ENCODE measurements around the gene RAD51B.

GRCh38 chr14:68594737-68595380 is 775.3 kb downstream of the RAD51B start:
- TF ChIP-seq EZH2 (IDR thresholded peaks at IDR 0.05; ENCODE audit: low read length, missing control alignments), result no peak
- TF ChIP-seq CTCF (conservative IDR thresholded peaks at IDR 0.05 in 1 of 2, IDR thresholded peaks at IDR 0.05 in 1 of 2; ENCODE audit: low read depth in 1 of 2, low read length in 2 of 2), result no peak
